BJ (cell line): Measurements from ENCODE around the gene HIPK2. TPM values are rescaled to one million over a fixed set of nuclear protein-coding genes. Genes with fewer than 3 reads are reported as not detected.

Experiments used
- CTCF ChIA-PET: fragments of 350-600 bp; formaldehyde crosslinking; extraction: SDS; loops from one replicate; lab custom pipeline; 2021; ENCODE audit warnings: antibody characterized with exemption, inconsistent platforms; lab: Yijun Ruan, JAX
- POLR2A ChIA-PET: fragments of 300-600 bp; sonication (Branson Sonifier 250); formaldehyde crosslinking; extraction: SDS; loops from one replicate; lab custom pipeline; 2021; ENCODE audit warnings: antibody characterized with exemption; lab: Charles Lee
- DNase-seq: peaks from one replicate; pipeline ENCODE4 v3.0.0-alpha.2; 2011; ENCODE audit warnings: low read depth
- H3K27me3 ChIP-seq: 2 replicates; pipeline ENCODE4 v1.6.0; 2011; ENCODE audit warnings: low read length; ENCODE audit not compliant: control insufficient read depth, insufficient read depth
- H3K36me3 ChIP-seq: 2 replicates; pipeline ENCODE4 v1.5.1; 2011; ENCODE audit warnings: low read length; ENCODE audit not compliant: control insufficient read depth, insufficient read depth
- H3K4me3 ChIP-seq: 2 replicates; pipeline ENCODE4 v1.5.1; 2011; ENCODE audit warnings: low read depth, mild to moderate bottlenecking, control low read depth, low read length
- polyA plus RNA-seq: library from polyadenylated mRNA; depleted of rRNA; stranded (reverse); fragments of >200 nt; gene quantifications from 2 replicates; pipeline ENCODE4 v1.2.3, GENCODE V29; 2011
- TF ChIP-seq, protein P1 (sequence below): IDR thresholded peaks from 2 replicates; pipeline ENCODE4 v1.5.1; 2011; ENCODE audit warnings: low read depth, mild to moderate bottlenecking, control low read depth, inconsistent platforms, low read length, moderate library complexity; ENCODE audit not compliant: insufficient read depth

Gene HIPK2
- polyA plus RNA-seq, 1 experiment = 3.6 TPM

- ChIA-PET CTCF (no interaction called here), POLR2A (no interaction called here)
- peaks cover 17% of the 10 kb centered on the region for H3K36me3 ChIP-seq
Observed at GRCh38 chr7:139597028-139597427, 180.8 kb downstream of the HIPK2 start.

GRCh38 chr7:139596626-139597025 lies 181.2 kb downstream of the HIPK2 start:
- POLR2A ChIA-PET = no interaction called here
- no peaks in the 10 kb centered on the region for H3K27me3 ChIP-seq
- no peak for DNase-seq
- no peak overlapping the region for H3K4me3 ChIP-seq
- TF ChIP-seq, protein P1, sequence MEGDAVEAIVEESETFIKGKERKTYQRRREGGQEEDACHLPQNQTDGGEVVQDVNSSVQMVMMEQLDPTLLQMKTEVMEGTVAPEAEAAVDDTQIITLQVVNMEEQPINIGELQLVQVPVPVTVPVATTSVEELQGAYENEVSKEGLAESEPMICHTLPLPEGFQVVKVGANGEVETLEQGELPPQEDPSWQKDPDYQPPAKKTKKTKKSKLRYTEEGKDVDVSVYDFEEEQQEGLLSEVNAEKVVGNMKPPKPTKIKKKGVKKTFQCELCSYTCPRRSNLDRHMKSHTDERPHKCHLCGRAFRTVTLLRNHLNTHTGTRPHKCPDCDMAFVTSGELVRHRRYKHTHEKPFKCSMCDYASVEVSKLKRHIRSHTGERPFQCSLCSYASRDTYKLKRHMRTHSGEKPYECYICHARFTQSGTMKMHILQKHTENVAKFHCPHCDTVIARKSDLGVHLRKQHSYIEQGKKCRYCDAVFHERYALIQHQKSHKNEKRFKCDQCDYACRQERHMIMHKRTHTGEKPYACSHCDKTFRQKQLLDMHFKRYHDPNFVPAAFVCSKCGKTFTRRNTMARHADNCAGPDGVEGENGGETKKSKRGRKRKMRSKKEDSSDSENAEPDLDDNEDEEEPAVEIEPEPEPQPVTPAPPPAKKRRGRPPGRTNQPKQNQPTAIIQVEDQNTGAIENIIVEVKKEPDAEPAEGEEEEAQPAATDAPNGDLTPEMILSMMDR = no peak
- peaks cover 17% of the 10 kb centered on the region for H3K36me3 ChIP-seq
- CTCF ChIA-PET = no interaction called here

More at GRCh38 chr7:139597028-139597427, 180.8 kb downstream of the HIPK2 start:
- Histone ChIP-seq H3K4me3 (no peak overlapping the region), H3K27me3 (no peaks in the 10 kb centered on the region)
- DNase-seq = no peak
- TF ChIP-seq, protein P1 = no peak

GRCh38 chr7:139595806-139596205 lies 182.0 kb downstream of the HIPK2 start:
- TF ChIP-seq, protein P1 = no peak
- no peaks in the 10 kb centered on the region for H3K27me3 ChIP-seq
- peaks cover 17% of the 10 kb centered on the region for H3K36me3 ChIP-seq
- H3K4me3 ChIP-seq = no peak overlapping the region
- POLR2A ChIA-PET = no interaction called here
- no peak for DNase-seq
- CTCF ChIA-PET = no interaction called here

GRCh38 chr7:139594911-139595476 lies 182.8 kb downstream of the HIPK2 start:
- Histone ChIP-seq H3K27me3 (no peaks in the 10 kb centered on the region), H3K36me3 (peaks cover 11% of the 10 kb centered on the region), H3K4me3 (no peak overlapping the region)
- DNase-seq = no peak
- CTCF ChIA-PET = interaction anchor here (0.8 to 2.7 kb wide), 3 partner anchors 8 to 96 kb away, joined by 4 to 10 read pairs (median 4); no protein-coding TSS in a partner anchor
- TF ChIP-seq, protein P1 = no peak
- POLR2A ChIA-PET = no interaction called here

DNA sequence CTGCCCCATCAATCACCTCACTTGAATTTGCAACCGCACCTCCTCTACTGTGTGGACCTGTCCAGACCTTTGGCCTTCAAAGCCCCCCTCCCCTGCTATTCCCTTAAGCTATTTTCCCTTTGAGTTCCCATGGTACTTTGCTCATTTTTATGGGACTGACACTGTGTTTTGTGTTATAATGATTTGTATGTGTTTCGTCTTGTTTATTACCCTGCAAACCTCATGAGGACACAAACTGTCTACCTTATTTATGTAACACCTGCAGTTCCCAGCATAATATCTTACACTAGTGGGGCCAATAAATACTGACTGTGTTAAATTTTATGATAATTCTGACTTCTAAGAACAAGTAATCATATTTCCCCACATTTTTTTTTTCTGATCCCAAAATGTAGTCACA lies 183.7 kb downstream of the HIPK2 start:
- DNase-seq = no peak
- Histone ChIP-seq H3K4me3 (no peak overlapping the region), H3K36me3 (peaks cover 9% of the 10 kb centered on the region), H3K27me3 (no peaks in the 10 kb centered on the region)
- TF ChIP-seq, protein P1 = no peak
- ChIA-PET CTCF (interaction anchor here (0.8 to 2.7 kb wide), 5 partner anchors 9 to 409 kb away, joined by 3 to 10 read pairs (median 4); no protein-coding TSS in a partner anchor), POLR2A (no interaction called here)
